ENCODE data around the gene PDE6D.
A peak's percentile ranks its signal among the peaks of the same experiment; 100 is the strongest.

PDE6D gene

DNA sequence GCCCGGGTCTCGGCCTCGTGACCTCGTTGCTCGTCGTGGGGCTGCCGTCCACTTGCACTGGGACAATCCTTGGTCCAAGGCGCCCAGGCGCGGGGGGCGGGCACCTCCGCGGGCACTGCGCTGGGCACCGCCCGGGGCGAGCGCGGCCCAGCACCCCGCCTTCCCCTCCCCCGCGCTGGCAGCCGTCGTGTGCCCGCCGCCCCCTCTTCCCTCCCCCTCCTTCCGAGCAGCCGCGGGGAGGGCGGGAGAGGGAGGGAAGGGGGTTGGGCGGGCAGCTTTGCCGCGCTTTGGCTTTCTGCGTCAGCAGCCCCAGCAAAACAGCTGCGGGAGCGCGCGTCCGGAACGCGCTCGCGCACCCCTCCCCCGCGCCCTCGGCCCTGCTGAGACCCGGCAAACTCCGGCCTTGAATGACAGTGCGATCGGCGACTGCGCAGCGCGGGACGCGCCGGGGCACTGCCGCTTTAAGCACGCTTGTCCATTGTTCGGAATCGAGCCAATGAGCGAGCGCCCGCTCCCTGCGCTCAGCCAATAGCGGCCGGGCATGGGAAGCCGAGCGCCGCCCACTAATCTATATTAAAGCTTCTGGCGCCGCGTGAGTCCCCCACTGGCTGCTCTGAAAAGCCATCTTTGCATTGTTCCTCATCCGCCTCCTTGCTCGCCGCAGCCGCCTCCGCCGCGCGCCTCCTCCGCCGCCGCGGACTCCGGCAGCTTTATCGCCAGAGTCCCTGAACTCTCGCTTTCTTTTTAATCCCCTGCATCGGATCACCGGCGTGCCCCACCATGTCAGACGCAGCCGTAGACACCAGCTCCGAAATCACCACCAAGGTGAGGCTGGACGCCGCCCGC lies 72.9 kb downstream of the PDE6D start, which contains the start of gene PTMA:
Gene PTMA (plus strand): TSS at position 599 of the 846 bp plus-strand sequence. CDS start 182 bp downstream, at position 781.
- Histone ChIP-seq H3K4me3 (ENCODE audit: low read depth, low read length) (peak within 1 kb of the TSS; percentile 94), H3K27ac (ENCODE audit: extremely low read depth, low read depth, low read length) (peak within 1 kb of the TSS; percentile 98), H3K9me3 (ENCODE audit: control insufficient read depth, insufficient read depth, low read depth, low read length) (no peaks in the 10 kb centered on the region), H3K36me3 (ENCODE audit: control insufficient read depth in 2 of 2, insufficient read depth in 1 of 2, low read length in 2 of 2) (peaks cover 6 to 36% of the 10 kb centered on the region in 2 experiments; a peak in 2 of 3 replicates), H3K4me1 (ENCODE audit: control insufficient read depth, insufficient read depth, low read length) (peaks cover 8% of the 10 kb centered on the region)
- ChIA-PET CTCF (interaction anchor here (0.7 kb wide), 1 partner anchor 16 kb away, joined by 3 read pairs; no protein-coding TSS in a partner anchor), POLR2A (interaction anchor here (0.6 to 4.4 kb wide), 24 partner anchors 9 to 1751 kb away, joined by 3 to 41 read pairs (median 6); partner anchors contain the start of genes COPS7B, DIS3L2, NCL and PDE6D)
- TF ChIP-seq, protein P1, sequence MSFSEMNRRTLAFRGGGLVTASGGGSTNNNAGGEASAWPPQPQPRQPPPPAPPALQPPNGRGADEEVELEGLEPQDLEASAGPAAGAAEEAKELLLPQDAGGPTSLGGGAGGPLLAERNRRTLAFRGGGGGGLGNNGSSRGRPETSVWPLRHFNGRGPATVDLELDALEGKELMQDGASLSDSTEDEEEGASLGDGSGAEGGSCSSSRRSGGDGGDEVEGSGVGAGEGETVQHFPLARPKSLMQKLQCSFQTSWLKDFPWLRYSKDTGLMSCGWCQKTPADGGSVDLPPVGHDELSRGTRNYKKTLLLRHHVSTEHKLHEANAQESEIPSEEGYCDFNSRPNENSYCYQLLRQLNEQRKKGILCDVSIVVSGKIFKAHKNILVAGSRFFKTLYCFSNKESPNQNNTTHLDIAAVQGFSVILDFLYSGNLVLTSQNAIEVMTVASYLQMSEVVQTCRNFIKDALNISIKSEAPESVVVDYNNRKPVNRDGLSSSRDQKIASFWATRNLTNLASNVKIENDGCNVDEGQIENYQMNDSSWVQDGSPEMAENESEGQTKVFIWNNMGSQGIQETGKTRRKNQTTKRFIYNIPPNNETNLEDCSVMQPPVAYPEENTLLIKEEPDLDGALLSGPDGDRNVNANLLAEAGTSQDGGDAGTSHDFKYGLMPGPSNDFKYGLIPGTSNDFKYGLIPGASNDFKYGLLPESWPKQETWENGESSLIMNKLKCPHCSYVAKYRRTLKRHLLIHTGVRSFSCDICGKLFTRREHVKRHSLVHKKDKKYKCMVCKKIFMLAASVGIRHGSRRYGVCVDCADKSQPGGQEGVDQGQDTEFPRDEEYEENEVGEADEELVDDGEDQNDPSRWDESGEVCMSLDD (tag by site-specific recombination; IDR thresholded peaks at IDR 0.05), result no peak
- TF ChIP-seq, protein P2, sequence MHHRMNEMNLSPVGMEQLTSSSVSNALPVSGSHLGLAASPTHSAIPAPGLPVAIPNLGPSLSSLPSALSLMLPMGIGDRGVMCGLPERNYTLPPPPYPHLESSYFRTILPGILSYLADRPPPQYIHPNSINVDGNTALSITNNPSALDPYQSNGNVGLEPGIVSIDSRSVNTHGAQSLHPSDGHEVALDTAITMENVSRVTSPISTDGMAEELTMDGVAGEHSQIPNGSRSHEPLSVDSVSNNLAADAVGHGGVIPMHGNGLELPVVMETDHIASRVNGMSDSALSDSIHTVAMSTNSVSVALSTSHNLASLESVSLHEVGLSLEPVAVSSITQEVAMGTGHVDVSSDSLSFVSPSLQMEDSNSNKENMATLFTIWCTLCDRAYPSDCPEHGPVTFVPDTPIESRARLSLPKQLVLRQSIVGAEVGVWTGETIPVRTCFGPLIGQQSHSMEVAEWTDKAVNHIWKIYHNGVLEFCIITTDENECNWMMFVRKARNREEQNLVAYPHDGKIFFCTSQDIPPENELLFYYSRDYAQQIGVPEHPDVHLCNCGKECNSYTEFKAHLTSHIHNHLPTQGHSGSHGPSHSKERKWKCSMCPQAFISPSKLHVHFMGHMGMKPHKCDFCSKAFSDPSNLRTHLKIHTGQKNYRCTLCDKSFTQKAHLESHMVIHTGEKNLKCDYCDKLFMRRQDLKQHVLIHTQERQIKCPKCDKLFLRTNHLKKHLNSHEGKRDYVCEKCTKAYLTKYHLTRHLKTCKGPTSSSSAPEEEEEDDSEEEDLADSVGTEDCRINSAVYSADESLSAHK (tag by site-specific recombination; IDR thresholded peaks at IDR 0.05), result 0 out of 2 replicates have a peak, but pooled peaks have one; percentile 13
- TF ChIP-seq ZNF624 (tag by site-specific recombination; IDR thresholded peaks at IDR 0.05) (0 out of 2 replicates have a peak, but pooled peaks have one; percentile 33), ZNF121 (tag by site-specific recombination; IDR thresholded peaks at IDR 0.05) (peak; percentile 22; the same call in 1 of the 2 replicates), ZNF843 (tag by site-specific recombination; IDR thresholded peaks at IDR 0.05) (peak; percentile 24; the same call in 1 of the 2 replicates), KLF9 (tag by site-specific recombination; IDR thresholded peaks at IDR 0.05; ENCODE audit: low read depth) (peak; percentile 73; the same call in 1 of the 2 replicates), SP2 (tag by site-specific recombination; IDR thresholded peaks at IDR 0.05) (peak; percentile 81), ZFP69B (tag by site-specific recombination; IDR thresholded peaks at IDR 0.05) (peak; percentile 97), ZNF354C (tag by site-specific recombination; IDR thresholded peaks at IDR 0.05; ENCODE audit: borderline replicate concordance, low read depth) (no peak), ZSCAN30 (tag by site-specific recombination; IDR thresholded peaks at IDR 0.05) (peak; percentile 41; the same call in 1 of the 2 replicates), IKZF3 (tag by site-specific recombination; IDR thresholded peaks at IDR 0.05) (peak; percentile 65), ZNF549 (tag by site-specific recombination; IDR thresholded peaks at IDR 0.05) (no peak)
- TF ChIP-seq, protein P3, sequence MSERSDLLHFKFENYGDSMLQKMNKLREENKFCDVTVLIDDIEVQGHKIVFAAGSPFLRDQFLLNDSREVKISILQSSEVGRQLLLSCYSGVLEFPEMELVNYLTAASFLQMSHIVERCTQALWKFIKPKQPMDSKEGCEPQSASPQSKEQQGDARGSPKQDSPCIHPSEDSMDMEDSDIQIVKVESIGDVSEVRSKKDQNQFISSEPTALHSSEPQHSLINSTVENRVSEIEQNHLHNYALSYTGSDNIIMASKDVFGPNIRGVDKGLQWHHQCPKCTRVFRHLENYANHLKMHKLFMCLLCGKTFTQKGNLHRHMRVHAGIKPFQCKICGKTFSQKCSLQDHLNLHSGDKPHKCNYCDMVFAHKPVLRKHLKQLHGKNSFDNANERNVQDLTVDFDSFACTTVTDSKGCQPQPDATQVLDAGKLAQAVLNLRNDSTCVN (tag by site-specific recombination; optimal IDR thresholded peaks at IDR 0.05), result peak; percentile 97
- TF ChIP-seq, protein P4, sequence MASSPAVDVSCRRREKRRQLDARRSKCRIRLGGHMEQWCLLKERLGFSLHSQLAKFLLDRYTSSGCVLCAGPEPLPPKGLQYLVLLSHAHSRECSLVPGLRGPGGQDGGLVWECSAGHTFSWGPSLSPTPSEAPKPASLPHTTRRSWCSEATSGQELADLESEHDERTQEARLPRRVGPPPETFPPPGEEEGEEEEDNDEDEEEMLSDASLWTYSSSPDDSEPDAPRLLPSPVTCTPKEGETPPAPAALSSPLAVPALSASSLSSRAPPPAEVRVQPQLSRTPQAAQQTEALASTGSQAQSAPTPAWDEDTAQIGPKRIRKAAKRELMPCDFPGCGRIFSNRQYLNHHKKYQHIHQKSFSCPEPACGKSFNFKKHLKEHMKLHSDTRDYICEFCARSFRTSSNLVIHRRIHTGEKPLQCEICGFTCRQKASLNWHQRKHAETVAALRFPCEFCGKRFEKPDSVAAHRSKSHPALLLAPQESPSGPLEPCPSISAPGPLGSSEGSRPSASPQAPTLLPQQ (tag by site-specific recombination; IDR thresholded peaks at IDR 0.05), result peak; percentile 99
- TF ChIP-seq, protein P5, sequence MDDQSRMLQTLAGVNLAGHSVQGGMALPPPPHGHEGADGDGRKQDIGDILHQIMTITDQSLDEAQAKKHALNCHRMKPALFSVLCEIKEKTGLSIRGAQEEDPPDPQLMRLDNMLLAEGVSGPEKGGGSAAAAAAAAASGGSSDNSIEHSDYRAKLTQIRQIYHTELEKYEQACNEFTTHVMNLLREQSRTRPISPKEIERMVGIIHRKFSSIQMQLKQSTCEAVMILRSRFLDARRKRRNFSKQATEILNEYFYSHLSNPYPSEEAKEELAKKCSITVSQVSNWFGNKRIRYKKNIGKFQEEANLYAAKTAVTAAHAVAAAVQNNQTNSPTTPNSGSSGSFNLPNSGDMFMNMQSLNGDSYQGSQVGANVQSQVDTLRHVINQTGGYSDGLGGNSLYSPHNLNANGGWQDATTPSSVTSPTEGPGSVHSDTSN (CRISPR knock-in tag; IDR thresholded peaks at IDR 0.05), result no peak; the same call in 1 of the 2 replicates
- TF ChIP-seq, protein P6, sequence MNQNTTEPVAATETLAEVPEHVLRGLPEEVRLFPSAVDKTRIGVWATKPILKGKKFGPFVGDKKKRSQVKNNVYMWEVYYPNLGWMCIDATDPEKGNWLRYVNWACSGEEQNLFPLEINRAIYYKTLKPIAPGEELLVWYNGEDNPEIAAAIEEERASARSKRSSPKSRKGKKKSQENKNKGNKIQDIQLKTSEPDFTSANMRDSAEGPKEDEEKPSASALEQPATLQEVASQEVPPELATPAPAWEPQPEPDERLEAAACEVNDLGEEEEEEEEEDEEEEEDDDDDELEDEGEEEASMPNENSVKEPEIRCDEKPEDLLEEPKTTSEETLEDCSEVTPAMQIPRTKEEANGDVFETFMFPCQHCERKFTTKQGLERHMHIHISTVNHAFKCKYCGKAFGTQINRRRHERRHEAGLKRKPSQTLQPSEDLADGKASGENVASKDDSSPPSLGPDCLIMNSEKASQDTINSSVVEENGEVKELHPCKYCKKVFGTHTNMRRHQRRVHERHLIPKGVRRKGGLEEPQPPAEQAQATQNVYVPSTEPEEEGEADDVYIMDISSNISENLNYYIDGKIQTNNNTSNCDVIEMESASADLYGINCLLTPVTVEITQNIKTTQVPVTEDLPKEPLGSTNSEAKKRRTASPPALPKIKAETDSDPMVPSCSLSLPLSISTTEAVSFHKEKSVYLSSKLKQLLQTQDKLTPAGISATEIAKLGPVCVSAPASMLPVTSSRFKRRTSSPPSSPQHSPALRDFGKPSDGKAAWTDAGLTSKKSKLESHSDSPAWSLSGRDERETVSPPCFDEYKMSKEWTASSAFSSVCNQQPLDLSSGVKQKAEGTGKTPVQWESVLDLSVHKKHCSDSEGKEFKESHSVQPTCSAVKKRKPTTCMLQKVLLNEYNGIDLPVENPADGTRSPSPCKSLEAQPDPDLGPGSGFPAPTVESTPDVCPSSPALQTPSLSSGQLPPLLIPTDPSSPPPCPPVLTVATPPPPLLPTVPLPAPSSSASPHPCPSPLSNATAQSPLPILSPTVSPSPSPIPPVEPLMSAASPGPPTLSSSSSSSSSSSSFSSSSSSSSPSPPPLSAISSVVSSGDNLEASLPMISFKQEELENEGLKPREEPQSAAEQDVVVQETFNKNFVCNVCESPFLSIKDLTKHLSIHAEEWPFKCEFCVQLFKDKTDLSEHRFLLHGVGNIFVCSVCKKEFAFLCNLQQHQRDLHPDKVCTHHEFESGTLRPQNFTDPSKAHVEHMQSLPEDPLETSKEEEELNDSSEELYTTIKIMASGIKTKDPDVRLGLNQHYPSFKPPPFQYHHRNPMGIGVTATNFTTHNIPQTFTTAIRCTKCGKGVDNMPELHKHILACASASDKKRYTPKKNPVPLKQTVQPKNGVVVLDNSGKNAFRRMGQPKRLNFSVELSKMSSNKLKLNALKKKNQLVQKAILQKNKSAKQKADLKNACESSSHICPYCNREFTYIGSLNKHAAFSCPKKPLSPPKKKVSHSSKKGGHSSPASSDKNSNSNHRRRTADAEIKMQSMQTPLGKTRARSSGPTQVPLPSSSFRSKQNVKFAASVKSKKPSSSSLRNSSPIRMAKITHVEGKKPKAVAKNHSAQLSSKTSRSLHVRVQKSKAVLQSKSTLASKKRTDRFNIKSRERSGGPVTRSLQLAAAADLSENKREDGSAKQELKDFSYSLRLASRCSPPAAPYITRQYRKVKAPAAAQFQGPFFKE (tag by site-specific recombination; IDR thresholded peaks at IDR 0.05; ENCODE audit: borderline replicate concordance), result no peak
- TF ChIP-seq, protein P7, sequence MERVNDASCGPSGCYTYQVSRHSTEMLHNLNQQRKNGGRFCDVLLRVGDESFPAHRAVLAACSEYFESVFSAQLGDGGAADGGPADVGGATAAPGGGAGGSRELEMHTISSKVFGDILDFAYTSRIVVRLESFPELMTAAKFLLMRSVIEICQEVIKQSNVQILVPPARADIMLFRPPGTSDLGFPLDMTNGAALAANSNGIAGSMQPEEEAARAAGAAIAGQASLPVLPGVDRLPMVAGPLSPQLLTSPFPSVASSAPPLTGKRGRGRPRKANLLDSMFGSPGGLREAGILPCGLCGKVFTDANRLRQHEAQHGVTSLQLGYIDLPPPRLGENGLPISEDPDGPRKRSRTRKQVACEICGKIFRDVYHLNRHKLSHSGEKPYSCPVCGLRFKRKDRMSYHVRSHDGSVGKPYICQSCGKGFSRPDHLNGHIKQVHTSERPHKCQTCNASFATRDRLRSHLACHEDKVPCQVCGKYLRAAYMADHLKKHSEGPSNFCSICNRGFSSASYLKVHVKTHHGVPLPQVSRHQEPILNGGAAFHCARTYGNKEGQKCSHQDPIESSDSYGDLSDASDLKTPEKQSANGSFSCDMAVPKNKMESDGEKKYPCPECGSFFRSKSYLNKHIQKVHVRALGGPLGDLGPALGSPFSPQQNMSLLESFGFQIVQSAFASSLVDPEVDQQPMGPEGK (tag by site-specific recombination; IDR thresholded peaks at IDR 0.05), result peak; percentile 89

Data from HEK293 (cell line).